ENCODE results near the gene OPN4. TPM values are rescaled to one million over a fixed set of nuclear protein-coding genes. Genes with fewer than 3 reads are reported as not detected.

Gene OPN4
- total and polyA plus RNA-seq, 2 of the 8 experiments (the other 6 are each of a cell fraction or from before 2014, with no cell fraction given): not detected

DNA sequence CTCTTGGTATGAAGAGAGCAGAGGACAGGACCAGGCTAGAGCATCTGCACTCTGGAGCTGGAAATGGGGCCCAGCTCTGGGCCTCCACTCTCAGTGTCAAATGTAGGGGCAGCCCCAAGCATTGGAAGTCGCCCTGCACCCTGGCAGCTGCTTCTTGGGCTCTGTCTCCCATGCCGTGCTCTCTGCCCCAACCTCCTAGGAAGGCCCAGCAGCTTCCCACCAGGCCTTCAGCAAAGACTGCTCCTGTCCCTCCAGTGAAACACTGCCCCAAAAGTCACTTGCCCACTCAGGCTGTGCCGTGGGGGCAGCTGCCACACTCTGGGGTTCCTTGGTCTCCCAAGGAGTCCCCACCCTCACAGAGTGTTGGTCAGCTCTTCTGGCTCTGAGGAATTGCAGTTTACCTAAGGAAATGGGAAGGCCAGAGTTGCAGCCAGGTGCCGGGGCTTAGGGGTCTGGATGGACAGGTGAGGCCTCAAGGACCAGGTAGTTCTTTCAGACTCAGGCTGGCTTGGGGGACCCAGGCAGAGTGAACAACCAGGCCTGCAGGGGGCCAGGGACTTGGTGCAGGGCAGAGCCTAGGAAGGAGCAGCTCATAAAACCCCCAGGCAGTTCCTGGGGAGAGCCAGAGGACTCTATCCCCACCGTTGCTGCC, 9.4 kb upstream of the OPN4 start (continued):
- TF ChIP-seq CHD7 (IDR thresholded peaks at IDR 0.05; ENCODE audit: insufficient replicate concordance, low read length) (no peak), MAFK (IDR thresholded peaks at IDR 0.05; ENCODE audit: low read depth, low read length) (no peak), HDAC6 (IDR thresholded peaks at IDR 0.05; ENCODE audit: low read depth, low read length) (no peak), SUZ12 (IDR thresholded peaks at IDR 0.05; ENCODE audit: low read length) (no peak), NANOG (IDR thresholded peaks at IDR 0.05; ENCODE audit: insufficient read depth, low read depth, low read length, poor library complexity, severe bottlenecking) (no peak), RBBP5 (IDR thresholded peaks at IDR 0.05; ENCODE audit: borderline replicate concordance, low read depth, low read length) (no peak), SP4 (IDR thresholded peaks at IDR 0.05; ENCODE audit: low read length) (no peak), BACH1 (IDR thresholded peaks at IDR 0.05; ENCODE audit: low read length) (no peak), SP2 (IDR thresholded peaks at IDR 0.05; ENCODE audit: low read length) (no peak), MAX (IDR thresholded peaks at IDR 0.05) (no peak), TAF1 (IDR thresholded peaks at IDR 0.05; ENCODE audit: low read depth, low read length) (no peak), SRF (IDR thresholded peaks at IDR 0.05; ENCODE audit: low read depth, low read length) (no peak)

Measured in H1 (cell line).